Fibroblast of upper back skin (primary cell): ENCODE measurements around the gene PLA2G4C.

Source experiments
- DNase-seq: peaks from one replicate; pipeline ENCODE4 v3.0.0-alpha.2; 2013

Gene PLA2G4C

DNA sequence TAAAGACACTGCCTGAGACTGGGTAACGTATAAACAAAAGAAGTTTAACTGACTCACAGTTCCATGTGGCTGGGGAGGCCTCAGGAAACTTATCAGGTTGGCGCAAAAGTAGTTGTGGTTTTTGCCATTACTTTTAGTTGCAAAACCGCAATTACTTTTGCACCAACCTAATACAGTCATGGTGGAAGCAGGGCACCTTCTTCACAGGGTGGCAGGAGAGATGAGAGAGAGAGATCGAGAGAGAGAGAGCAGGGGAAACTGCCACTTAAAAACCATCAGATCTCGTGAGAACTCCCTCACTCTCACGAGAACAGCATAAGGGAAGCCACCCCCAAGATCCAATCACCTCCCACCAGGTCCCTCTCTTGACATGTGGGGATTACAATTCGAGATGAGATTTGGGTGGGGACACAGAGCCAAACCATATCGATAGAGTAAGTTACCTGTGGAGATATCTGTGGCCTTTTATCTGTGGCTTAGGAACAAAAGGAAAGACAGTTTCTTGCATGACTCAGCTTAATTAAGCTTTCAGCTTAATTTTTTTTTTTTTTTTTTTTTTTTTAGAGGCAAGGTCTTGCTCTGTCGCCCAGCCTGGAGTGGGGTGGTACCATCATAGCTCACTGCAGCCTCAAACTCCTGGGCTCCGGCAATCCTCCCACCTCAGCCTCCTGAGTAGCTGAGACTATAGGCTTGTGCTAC is 59.1 kb downstream of the PLA2G4C start:
- DNase-seq: no peak

DNA sequence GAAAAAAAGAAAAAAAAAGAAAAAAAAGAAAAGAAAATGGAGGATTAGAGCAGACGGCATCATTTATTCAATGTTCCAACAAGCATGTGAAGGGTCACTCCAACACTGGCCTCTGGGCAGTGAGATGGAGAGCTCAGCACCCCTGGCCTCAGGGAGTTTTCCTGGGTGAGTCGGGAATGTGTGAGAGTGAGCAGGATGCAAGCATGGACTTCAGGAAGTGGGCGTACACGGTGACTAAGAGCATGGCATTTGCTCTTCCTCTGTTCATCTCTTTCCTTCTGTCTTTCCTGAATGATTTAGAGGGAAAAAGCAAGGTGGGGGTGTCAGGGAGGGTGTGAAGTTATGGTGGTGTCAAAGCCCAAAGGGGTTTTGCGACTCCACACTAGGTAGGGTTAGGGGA is 66.1 kb downstream of the PLA2G4C start:
- no peak for DNase-seq

DNA sequence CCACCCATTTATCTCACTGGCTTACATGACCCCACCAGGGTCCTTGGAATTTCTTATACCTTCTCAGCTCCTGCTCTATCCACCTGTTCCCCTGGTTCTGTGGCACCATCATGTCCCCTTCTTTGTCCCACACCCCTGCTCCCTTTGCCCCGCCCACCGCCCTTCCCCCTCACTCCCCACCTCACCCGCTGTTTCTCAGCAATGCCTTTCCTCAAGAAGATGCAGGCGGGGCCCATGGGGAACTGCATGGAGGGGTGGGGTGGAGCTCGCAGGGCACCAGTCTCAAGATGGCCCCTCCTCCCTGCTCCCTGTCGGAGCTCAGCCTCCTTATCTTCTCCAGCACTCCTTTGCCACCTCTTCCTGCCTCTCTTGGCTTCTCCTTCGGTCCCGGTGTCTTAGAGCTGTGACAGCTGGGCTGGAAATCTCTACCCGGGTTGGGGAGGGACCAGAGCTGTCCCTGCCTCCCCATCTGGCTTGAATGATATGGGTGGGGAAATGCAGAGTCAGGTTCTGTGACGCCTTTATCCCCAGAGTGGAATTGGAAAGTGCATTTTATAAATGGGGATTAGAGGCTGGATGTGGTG is 66.8 kb downstream of the PLA2G4C start, which contains the start of gene CABP5:
TSS of gene CABP5 (minus strand) at position 405 of the 584 bp plus-strand sequence. CDS start at position 248, 157 bp downstream.
- DNase-seq: no peak

DNA sequence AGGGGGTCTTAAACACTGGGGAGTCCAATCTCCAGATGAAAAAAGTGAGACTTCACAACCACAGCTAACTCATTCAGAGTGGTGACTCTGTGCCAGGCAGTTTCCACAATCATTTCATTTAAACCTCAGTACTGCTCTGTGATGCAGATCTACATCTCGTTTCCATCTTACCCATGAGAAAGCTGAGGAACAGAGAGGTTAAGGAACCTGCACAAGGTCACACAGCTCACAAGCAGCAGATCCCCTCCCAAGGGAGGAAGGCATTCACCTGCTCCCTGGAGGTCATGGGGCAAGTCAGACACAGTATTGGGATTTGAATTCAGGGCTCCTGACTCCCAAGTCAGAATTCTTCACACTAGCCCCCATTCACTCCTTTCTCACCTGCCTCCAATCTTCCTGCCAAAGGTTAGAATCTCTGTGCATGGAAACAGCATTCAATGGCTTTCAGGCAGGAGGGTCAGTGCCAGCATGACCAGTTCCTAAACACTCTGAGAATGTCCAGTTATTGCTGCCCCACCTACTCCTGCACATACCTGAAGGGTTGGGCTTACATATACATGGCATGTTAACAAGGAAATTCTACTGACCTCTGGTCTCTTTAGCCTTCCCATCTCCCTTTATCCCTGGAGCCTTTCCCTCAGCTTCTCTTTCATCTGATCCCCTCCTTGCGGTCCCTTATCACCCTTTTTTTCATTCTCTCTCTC is 68.6 kb downstream of the PLA2G4C start:
- DNase-seq: no peak

DNA sequence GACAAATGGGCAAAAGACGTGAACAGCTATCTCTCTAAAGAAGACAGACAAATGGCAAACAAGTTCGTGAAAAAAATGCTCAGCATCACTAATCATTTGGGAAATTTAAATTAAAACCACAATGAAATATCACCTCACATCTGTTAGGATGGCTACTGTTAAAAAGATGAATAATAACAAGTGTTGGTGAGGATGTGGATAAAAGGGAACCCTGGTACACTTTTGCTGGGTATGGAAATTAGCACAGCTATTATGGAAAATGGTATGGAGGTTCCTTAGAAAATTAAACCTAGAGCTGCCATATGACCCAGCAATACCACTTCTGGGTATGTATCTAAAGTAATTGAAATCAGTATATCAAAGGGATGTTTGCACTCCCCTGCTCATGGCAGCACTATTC is 73.9 kb downstream of the PLA2G4C start:
- no peak for DNase-seq

DNA sequence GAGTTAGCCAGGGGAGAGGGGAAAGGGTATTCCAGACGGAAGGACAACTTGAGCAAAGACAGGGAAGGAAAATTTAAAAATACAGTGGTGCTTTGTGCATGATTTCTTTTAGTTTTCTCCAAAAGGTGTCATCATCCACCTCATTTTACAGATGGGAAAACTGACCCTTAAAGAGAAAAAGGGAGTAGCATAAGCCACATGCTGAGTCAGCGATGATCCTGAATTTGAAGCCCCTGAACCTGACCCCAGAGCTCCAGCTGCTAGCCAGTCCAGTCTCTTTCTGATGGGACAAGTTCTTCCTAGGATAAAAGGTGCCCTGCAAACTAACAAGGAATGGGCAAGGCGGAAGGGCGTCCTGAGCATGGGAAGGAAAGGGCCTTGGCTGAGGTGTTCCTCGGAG is 77.0 kb downstream of the PLA2G4C start:
- no peak for DNase-seq

DNA sequence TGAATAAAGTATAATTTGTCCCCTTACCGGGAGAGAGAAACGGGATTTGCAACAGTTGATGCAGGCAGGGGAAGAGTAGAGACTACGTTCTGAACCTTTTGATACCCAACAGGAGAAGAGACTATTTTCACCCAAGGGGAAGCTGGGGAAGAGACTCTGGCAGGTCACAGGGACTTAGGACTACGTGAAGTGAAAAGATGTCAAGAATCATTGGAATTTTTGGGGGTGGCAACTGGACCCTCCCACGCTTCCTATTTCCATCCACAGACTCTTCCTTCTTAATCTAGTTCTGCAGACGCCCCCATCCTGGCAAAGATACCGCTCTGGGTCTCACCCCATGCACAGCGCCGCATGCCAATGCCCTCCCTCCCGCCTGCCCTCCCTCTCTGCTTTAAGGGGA is 80.5 kb downstream of the PLA2G4C start:
- no peak for DNase-seq

DNA sequence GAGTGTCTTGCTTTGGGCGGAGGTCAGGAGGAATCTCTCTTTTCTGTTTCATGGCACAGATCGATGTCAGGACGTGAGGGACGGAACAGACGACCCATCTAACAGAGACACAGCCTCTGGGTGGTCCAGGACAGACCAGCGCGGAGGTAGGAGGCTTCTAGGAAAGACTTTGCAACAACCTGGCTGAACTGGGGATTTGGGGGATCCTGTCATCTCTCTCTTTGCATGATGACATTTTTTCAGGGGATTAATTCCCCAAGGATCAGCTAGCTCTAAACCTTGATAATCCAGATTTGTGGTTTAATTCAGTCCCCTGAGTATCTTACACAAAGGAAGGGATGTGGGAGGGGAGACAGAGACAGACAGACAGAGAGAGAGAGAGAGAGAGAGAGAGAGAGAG is 81.2 kb downstream of the PLA2G4C start:
- no peak for DNase-seq

DNA sequence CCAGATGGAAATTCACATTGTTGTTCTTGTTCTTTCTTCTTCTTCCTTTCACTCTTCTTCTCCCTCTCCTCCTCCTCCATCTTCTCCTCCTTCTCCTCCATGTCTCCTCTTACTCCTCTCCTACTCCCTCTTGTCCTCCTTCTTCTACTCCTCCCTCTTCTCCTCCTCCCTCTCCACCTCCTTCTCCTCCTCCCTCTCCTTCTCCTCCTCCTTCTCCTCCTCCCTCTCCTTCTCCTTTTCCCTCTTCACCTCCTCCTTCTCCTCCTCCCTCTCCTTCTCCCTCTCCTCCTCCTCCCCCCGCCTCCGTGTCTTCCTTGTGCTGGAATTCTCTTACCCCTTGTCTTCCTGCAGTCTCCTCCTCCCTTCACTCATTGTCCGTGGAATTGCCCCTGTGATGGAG is 85.1 kb downstream of the PLA2G4C start:
- no peak for DNase-seq

DNA sequence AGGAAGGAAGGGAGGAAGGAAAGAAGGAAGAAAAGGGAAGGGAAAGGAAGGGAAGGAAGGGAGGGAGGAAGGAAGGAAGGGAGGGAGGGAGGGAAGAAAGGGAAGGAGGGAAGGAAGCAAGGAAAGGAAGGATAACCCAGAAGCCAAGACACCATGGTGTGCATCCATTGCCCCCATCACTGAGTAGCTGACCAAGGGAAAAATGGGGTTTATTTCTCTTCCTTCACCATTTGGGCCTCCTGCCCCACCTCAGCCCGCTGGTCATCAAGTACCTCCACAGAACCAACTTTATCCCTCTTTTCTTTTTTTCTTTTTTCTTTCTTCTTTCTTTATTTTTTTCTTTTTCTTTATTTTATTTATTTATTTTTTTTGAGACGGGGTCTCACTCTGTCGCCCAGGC is 87.1 kb downstream of the PLA2G4C start:
- DNase-seq: no peak

DNA sequence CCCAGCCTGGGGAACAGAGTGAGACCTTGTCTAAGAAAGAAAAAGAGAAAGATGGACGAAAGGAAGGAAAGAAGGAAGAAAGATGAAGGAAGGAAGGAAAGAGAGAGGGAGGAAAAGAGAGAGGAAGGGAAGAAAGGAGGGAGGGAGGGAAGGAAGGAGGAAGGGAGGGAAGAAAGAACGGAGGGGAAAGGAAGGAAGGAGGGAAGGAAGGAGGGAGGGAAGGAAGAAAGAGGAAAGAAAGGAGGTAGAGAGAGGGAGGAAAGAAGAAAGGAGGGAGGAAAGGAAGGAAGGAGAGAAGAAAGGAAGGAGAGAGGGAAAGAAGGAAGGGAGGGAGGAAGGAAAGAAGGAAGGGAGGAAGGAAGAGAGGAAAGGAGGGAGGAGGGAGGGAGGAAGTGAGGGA is 87.6 kb downstream of the PLA2G4C start:
- no peak for DNase-seq

DNA sequence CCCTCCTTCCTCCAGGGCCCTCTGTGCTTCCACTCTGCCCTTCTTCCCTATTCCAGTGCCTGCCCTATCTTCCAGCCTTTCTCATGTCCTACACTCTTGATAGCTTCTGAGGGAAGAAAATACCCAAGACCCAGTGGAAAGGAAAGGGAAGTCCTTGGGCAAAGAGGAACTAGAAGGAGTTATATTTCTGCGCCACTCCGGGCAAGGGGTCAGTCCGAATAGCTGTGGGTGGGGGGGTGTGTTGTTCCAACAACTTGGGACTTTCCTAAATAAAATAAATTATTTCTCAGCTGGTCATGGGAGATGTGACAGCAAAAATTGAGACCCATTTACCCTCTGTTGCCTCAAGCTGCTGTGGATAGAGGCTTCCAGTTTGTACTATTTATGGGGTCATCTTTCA is 89.9 kb downstream of the PLA2G4C start:
- DNase-seq: no peak

DNA sequence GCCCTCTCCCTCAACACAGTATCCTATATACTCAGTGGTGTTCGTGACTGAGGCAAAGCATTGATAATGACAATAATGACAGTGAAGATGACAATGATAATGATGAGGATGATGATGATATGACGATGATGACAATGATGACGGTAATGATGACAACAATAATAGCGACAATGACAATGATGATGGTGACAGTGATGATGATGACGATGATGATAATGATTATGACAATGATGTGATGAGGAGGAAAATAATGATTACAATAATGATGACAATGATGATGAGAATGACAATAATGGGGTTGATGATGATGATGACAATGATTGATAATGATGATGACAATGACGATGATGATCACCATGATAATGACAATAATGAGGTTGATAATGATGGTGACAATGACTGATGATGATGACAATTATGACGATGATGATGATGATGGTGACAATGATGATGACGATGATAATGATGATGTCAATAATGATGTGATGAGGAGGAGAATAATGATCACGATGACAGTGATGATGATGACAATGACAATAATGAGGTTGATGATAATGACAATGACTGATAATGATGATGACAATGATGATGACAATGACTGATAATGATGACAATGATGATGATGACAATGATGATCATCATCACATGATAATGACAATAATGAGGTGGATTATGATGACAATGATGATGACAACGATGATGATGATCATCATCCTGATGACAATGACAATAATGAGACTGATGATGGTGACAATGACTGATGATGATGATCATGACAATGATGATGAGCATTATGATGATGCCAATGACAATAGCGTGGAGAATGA is 99.5 kb downstream of the PLA2G4C start:
- no peak for DNase-seq

DNA sequence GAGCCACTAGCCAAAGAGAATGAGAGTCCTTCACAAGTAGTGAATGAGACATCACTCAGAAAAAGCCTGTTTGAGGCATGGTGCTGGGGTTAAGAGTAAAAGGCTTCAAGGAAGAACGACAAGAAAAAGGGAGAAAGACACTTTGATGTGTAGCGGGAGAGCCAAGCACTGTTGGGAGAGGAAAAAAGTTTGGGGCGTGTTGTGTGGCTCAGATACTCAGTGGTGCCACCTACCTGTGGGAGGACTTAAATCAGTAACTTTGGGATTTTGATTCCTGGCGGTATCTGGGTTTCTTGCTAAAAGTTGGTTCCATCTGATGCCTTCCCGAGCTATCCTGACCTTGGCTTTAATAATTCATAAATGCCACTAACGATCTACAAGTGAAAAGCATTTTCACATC is 103.9 kb downstream of the PLA2G4C start:
- DNase-seq: no peak

DNA sequence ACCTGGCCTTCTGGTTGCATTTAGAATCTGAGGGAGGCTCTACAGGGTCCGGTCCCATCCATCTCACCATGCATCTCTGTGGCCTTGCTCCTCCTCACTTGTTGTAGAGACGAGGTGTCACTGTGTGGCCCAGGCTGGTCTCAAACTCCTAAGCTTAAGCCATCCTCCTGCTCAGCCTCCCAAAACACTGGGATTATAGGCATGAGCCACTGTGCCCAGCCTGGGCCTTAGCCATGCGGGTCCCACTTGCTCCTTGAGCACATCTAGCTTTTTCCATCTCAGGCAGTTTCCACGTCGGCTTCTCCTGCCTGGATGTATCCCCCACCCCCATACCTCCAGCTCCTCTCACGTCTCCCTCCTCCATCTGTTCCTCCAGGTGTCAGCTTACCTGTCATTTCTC is 106.4 kb downstream of the PLA2G4C start:
- DNase-seq: no peak

DNA sequence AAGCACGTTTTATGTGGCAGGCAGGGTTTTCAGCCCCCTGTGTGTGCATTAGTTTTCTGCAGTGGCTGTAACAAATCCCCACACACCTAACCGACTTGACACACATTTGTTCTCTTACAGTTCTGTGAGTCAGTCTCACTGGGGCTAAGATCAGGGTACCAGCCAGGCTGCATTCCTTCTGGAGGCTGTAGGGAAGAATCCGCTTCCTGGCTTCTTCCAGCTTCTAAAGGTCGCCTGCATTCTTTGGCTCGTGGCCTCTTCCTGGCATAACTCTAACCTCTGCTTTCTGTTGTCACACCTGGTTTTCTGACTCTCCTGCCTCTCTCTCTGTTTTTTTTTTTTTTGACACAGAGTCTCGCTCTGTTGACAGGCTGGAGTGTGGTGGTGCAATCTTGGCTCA is 109.8 kb downstream of the PLA2G4C start:
- DNase-seq: no peak

DNA sequence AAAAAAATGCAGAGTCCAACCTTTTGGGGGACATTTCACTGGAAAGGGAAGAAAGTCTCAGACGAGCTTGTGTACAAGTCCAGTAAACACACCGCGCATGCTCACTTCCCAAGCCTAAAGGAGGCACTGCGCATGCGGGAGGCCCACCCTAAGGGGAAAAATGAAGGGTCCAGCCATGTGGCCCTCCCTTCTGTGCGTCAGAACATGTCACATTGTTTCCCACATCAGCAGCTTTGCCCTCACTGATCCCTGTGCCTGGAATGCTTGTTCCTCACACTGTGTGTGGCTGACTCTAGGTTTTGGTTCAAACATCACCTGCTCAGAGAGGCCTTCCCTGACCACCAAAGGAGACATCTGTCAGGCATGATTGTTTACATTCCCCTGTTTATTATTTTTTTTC is 111.8 kb downstream of the PLA2G4C start:
- no peak for DNase-seq
